H9 (cell line): ENCODE measurements around the gene MAD1L1. TPM values are rescaled to one million over a fixed set of nuclear protein-coding genes. Genes with fewer than 3 reads are reported as not detected.

Experiments used
- DNase-seq: peaks from one replicate; pipeline ENCODE4 v3.0.0-alpha.2; 2017
- H2AFZ ChIP-seq: one replicate; pipeline ENCODE4 v1.6.1; 2013; ENCODE audit warnings: mild to moderate bottlenecking, low read length, control low read depth, moderate library complexity
- H2AK5ac ChIP-seq: 2 replicates; pipeline ENCODE4 v1.6.1; 2013; ENCODE audit warnings: low read length, control low read depth, mixed read lengths; ENCODE audit not compliant: insufficient read length
- H2BK120ac ChIP-seq: one replicate; pipeline ENCODE4 v1.6.1; 2013; ENCODE audit warnings: low read depth, mild to moderate bottlenecking, low read length, control low read depth, inconsistent platforms; ENCODE audit not compliant: poor library complexity, severe bottlenecking
- H2BK12ac ChIP-seq: 2 replicates; pipeline ENCODE4 v1.6.1; 2013; ENCODE audit warnings: low read length, control low read depth, mixed read lengths, low read depth; ENCODE audit not compliant: insufficient read length
- H2BK15ac ChIP-seq: 2 replicates; pipeline ENCODE4 v1.6.1; 2013; ENCODE audit warnings: low read depth, low read length, control low read depth
- H2BK20ac ChIP-seq: one replicate; pipeline ENCODE4 v1.6.1; 2013; ENCODE audit warnings: low read depth, mild to moderate bottlenecking, low read length, control low read depth, inconsistent platforms; ENCODE audit not compliant: poor library complexity, severe bottlenecking
- H2BK5ac ChIP-seq: 2 replicates; pipeline ENCODE4 v1.6.1; 2013; ENCODE audit warnings: low read length, control low read depth, mixed read lengths; ENCODE audit not compliant: insufficient read length
- H3K14ac ChIP-seq: 2 replicates; pipeline ENCODE4 v1.6.1; 2013; ENCODE audit warnings: low read length, control low read depth; ENCODE audit not compliant: insufficient read depth
- H3K18ac ChIP-seq: 2 replicates; pipeline ENCODE4 v1.6.1; 2013; ENCODE audit warnings: low read depth, mild to moderate bottlenecking, mixed read lengths, low read length, control low read depth; ENCODE audit not compliant: insufficient read length
- H3K23ac ChIP-seq: 2 replicates; pipeline ENCODE4 v1.6.1; 2013; ENCODE audit warnings: low read length, control low read depth, mixed read lengths, low read depth; ENCODE audit not compliant: insufficient read length
- H3K23me2 ChIP-seq: 2 replicates; pipeline ENCODE4 v1.6.1; 2013; ENCODE audit warnings: low read depth, mild to moderate bottlenecking, mixed read lengths, low read length, control low read depth; ENCODE audit not compliant: insufficient read length, poor library complexity, severe bottlenecking
- H3K27ac ChIP-seq: 2 replicates; pipeline ENCODE4 v1.5.1; 2013; ENCODE audit warnings: low read length, control low read depth, mixed read lengths, low read depth; ENCODE audit not compliant: insufficient read length
- H3K27me3 ChIP-seq: 2 replicates; pipeline ENCODE4 v1.6.1; 2013; ENCODE audit warnings: low read length, control low read depth, inconsistent platforms; ENCODE audit not compliant: insufficient read depth
- H3K4ac ChIP-seq: 2 replicates; pipeline ENCODE4 v1.6.1; 2013; ENCODE audit warnings: low read depth, mild to moderate bottlenecking, control low read depth, inconsistent platforms, low read length, moderate library complexity
- H3K4me1 ChIP-seq: 2 replicates; pipeline ENCODE4 v1.6.1; 2013; ENCODE audit warnings: low read length, control low read depth, inconsistent platforms; ENCODE audit not compliant: insufficient read depth
- H3K4me2 ChIP-seq: 2 replicates; pipeline ENCODE4 v1.6.1; 2013; ENCODE audit warnings: low read length, control low read depth, mixed read lengths; ENCODE audit not compliant: insufficient read length, insufficient read depth
- H3K56ac ChIP-seq: 2 replicates; pipeline ENCODE4 v1.6.1; 2013; ENCODE audit warnings: low read depth, mild to moderate bottlenecking, mixed read lengths, low read length, control low read depth; ENCODE audit not compliant: insufficient read length
- H3K79me1 ChIP-seq: 2 replicates; pipeline ENCODE4 v1.6.1; 2013; ENCODE audit warnings: low read depth, mild to moderate bottlenecking, moderate library complexity, low read length, control low read depth, inconsistent platforms; ENCODE audit not compliant: insufficient read depth, poor library complexity, severe bottlenecking
- H3K79me2 ChIP-seq: 2 replicates; pipeline ENCODE4 v1.6.1; 2013; ENCODE audit warnings: low read length, control low read depth, inconsistent platforms; ENCODE audit not compliant: insufficient read depth
- H3K9ac ChIP-seq: 2 replicates; pipeline ENCODE4 v1.6.1; 2013; ENCODE audit warnings: low read length, control low read depth, mixed read lengths; ENCODE audit not compliant: insufficient read length; ENCODE audit errors: extremely low read depth
- H3K9me3 ChIP-seq: one replicate; pipeline ENCODE4 v1.6.1; 2013; ENCODE audit warnings: low read depth, low read length, inconsistent platforms; ENCODE audit not compliant: control insufficient read depth
- H3T11ph ChIP-seq: one replicate; pipeline ENCODE4 v1.6.1; 2013; ENCODE audit warnings: mild to moderate bottlenecking, low read length, control low read depth, inconsistent platforms
- H4K20me1 ChIP-seq: one replicate; pipeline ENCODE4 v1.6.1; 2013; ENCODE audit not compliant: control insufficient read depth, insufficient read length, insufficient read depth
- H4K5ac ChIP-seq: 2 replicates; pipeline ENCODE4 v1.6.1; 2013; ENCODE audit warnings: low read depth, mild to moderate bottlenecking, mixed read lengths, low read length, control low read depth; ENCODE audit not compliant: insufficient read length
- H4K8ac ChIP-seq: replicated peaks from 2 replicates; pipeline ENCODE4 v1.6.1; 2013; ENCODE audit warnings: low read length, control low read depth, mixed read lengths, low read depth; ENCODE audit not compliant: insufficient read length
- H4K91ac ChIP-seq: 2 replicates; pipeline ENCODE4 v1.6.1; 2013; ENCODE audit warnings: low read depth, mild to moderate bottlenecking, moderate library complexity, mixed read lengths, low read length, control low read depth; ENCODE audit not compliant: insufficient read length
- H3K27ac Mint-ChIP-seq, 3 experiments: 2 replicates in 2 of 3; 3 replicates in 1 of 3; pipeline ENCODE4 v1.8.0; 2020 to 2021; ENCODE audit warnings: mixed read lengths in 3 of 3, mild to moderate bottlenecking in 1 of 3, moderate library complexity in 1 of 3
- H3K27me3 Mint-ChIP-seq: 2 replicates; pipeline ENCODE4 v1.8.0; 2021; ENCODE audit warnings: low read depth, mild to moderate bottlenecking, moderate library complexity, mixed read lengths
- H3K36me3 Mint-ChIP-seq, 3 experiments: 2 replicates in 2 of 3; 3 replicates in 1 of 3; pipeline ENCODE4 v1.8.0; 2020 to 2021; ENCODE audit warnings: low read depth in 3 of 3, mixed read lengths in 3 of 3; ENCODE audit not compliant: insufficient read depth in 1 of 3
- H3K4me1 Mint-ChIP-seq, 2 experiments: 2 replicates each; pipeline ENCODE4 v1.8.0; 2020; ENCODE audit warnings: mixed read lengths in 2 of 2
- H3K4me3 Mint-ChIP-seq, 2 experiments: 2 replicates in 1 of 2; 3 replicates in 1 of 2; pipeline ENCODE4 v1.8.0; 2020 to 2021; ENCODE audit warnings: mild to moderate bottlenecking in 2 of 2, mixed read lengths in 2 of 2, moderate library complexity in 1 of 2
- H3K9me3 Mint-ChIP-seq, 2 experiments: 2 replicates in 1 of 2; 3 replicates in 1 of 2; pipeline ENCODE4 v1.8.0; 2020; ENCODE audit warnings: mild to moderate bottlenecking in 2 of 2, mixed read lengths in 2 of 2, moderate library complexity in 1 of 2
- WGBS: extraction: QIAGEN DNeasy Blood & Tissue Kit; methylation state at CpG from one replicate; pipeline ENCODE4 v1.1.7; 2013; ENCODE audit warnings: missing lambda C conversion rate, low lambda C conversion rate, mixed read lengths; ENCODE audit not compliant: insufficient read length; ENCODE audit errors: extremely low coverage; 5-methylcytosine and 5-hydroxymethylcytosine counted together
- total RNA-seq: library from RNA; stranded (reverse); gene quantifications from 2 replicates; pipeline ENCODE4 v1.2.1, GENCODE V29; 2021
- TF ChIP-seq, protein P1 (sequence below): fragments of 200-600 bp; sonication (generic); conservative IDR thresholded peaks from 3 replicates; pipeline ENCODE4 v1.8.0; 2021; ENCODE audit warnings: antibody characterized with exemption, mild to moderate bottlenecking

MAD1L1 gene
- total RNA-seq, 1 experiment from 2014 or later: 39.0 TPM

DNA sequence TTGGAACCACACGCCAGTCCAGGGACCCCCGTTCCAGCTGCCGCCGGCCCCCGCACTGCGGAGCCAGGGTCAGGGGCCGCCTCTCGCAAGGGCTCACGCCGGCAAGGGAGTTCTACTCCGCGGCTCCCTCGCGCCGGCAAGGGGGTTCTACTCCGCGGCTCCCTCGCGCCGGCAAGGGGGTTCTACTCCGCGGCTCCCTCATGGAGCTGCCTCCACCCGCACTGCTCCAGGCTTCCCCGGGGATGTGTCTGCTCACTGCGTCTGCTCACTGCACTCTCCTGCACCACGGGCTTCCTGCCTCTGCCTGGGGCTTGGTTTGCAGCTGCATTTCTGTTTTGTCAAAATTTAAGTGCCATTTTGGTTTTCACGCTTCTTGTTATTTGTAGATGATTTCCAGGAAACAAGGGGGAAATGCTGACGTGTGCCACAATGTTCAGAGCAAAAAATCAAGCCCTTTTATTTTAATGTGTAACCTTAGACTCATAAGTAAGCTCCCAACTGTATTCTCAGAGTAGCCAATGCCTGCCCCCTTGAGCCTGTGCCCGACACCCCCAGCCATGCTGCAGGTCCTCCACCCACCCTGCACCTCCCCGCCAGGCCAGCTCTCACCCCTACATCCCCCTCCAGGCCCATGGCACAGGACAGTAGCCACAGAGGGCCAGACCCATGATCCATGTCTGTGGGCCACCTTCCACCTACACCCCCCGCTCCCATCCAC, 246.2 kb downstream of the MAD1L1 start:
- H3K4ac ChIP-seq: no peak overlapping the region
- no peak overlapping the region for H3K27ac ChIP-seq
- no peak overlapping the region for H2BK120ac ChIP-seq
- H2BK5ac ChIP-seq: no peak overlapping the region
- peak overlapping the region in 2 of 3 experiments; percentile 57 to 63; a peak in 1 of 7 replicates for H3K27ac Mint-ChIP-seq
- H3K56ac ChIP-seq: no peak overlapping the region
- no peak overlapping the region for H3T11ph ChIP-seq
- no peaks in the 10 kb centered on the region for H3K9me3 Mint-ChIP-seq
- H2AK5ac ChIP-seq: no peak overlapping the region
- no peak overlapping the region for H2BK12ac ChIP-seq
- H3K9me3 ChIP-seq: no peaks in the 10 kb centered on the region
- H3K27me3 Mint-ChIP-seq: no peaks in the 10 kb centered on the region
- H3K4me1 ChIP-seq: no peaks in the 10 kb centered on the region
- TF ChIP-seq, protein P1, sequence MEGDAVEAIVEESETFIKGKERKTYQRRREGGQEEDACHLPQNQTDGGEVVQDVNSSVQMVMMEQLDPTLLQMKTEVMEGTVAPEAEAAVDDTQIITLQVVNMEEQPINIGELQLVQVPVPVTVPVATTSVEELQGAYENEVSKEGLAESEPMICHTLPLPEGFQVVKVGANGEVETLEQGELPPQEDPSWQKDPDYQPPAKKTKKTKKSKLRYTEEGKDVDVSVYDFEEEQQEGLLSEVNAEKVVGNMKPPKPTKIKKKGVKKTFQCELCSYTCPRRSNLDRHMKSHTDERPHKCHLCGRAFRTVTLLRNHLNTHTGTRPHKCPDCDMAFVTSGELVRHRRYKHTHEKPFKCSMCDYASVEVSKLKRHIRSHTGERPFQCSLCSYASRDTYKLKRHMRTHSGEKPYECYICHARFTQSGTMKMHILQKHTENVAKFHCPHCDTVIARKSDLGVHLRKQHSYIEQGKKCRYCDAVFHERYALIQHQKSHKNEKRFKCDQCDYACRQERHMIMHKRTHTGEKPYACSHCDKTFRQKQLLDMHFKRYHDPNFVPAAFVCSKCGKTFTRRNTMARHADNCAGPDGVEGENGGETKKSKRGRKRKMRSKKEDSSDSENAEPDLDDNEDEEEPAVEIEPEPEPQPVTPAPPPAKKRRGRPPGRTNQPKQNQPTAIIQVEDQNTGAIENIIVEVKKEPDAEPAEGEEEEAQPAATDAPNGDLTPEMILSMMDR: no peak
- H4K5ac ChIP-seq: no peak overlapping the region
- DNase-seq: no peak
- no peak overlapping the region for H3K23ac ChIP-seq
- no peak overlapping the region for H2AFZ ChIP-seq
- no peak overlapping the region for H2BK20ac ChIP-seq
- H3K36me3 Mint-ChIP-seq: 0 out of 7 replicates have a peak, but pooled peaks cover 0 to 5% (median 0%) of the 10 kb centered on the region in 3 experiments
- H3K79me2 ChIP-seq: no peaks in the 10 kb centered on the region
- H3K18ac ChIP-seq: peak overlapping the region; percentile 34
- H3K9ac ChIP-seq: no peak overlapping the region
- H3K23me2 ChIP-seq: no peaks in the 10 kb centered on the region
- no peak overlapping the region for H2BK15ac ChIP-seq
- no peaks in the 10 kb centered on the region for H3K27me3 ChIP-seq
- peak overlapping the region; percentile 44; the same call in 1 of the 2 replicates for H3K14ac ChIP-seq
- no CpG with 5 or more reads among the region's 31 CpGs for WGBS
- no peak overlapping the region for H4K8ac ChIP-seq
- no peak overlapping the region for H3K4me3 Mint-ChIP-seq
- no peaks in the 10 kb centered on the region for H4K20me1 ChIP-seq
- no peak overlapping the region for H4K91ac ChIP-seq
- peaks cover 7 to 8% of the 10 kb centered on the region in 2 experiments; a peak in 3 of 4 replicates for H3K4me1 Mint-ChIP-seq
- no peaks in the 10 kb centered on the region for H3K79me1 ChIP-seq
- H3K4me2 ChIP-seq: no peak overlapping the region
